SH-SY5Y (cell line): ENCODE results near the gene TPM4.

Experiments used
- GATA2 ChIP-seq: IDR thresholded peaks from 2 replicates; pipeline ENCODE4 v1.6.1; 2011; ENCODE audit warnings: mild to moderate bottlenecking, low read depth, low read length
- GATA3 ChIP-seq: IDR thresholded peaks from 2 replicates; pipeline ENCODE4 v1.6.1; 2011; ENCODE audit warnings: low read depth, mild to moderate bottlenecking, low read length, moderate library complexity

DNA sequence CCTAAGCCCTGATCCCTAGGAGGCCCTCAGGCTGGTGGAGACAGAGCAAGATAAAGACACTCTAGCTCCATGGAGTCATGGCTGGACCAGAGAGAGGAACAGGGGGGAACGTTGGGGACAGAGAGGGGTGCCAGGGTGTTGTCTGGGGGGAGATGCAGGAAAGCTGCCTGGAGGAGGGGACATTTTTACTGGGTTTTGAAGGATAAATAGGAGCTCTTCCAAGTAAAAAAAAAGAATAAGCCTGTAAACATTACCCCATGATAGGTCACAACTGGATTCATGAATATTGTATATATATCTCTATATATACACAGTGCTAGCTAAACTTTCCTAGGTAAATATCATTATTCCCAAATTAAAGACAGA, 67.9 kb downstream of the TPM4 start:
- TF ChIP-seq GATA3 = no peak
- TF ChIP-seq GATA2 = no peak
